CD1c-positive myeloid dendritic cell (primary cell): ENCODE results near the gene PTGR2.
"Not testable (repeated sequence)": the region's sequence is repeated elsewhere in the genome, so short reads cannot be mapped to it uniquely, and the experiment has no call there.

Experiments
- DNase-seq: peaks from one replicate; pipeline ENCODE4 v3.0.0-alpha.2; 2016; ENCODE audit errors: extremely low spot score

Gene PTGR2

GRCh38 chr14:73833034-73833433, 18.6 kb upstream of the PTGR2 start:
- DNase-seq = no peak

- no peak for DNase-seq
Measured at GRCh38 chr14:73833530-73834260, 17.9 kb upstream of the PTGR2 start.

- no peak for DNase-seq
Measured at GRCh38 chr14:73834261-73834625, 17.4 kb upstream of the PTGR2 start.

GRCh38 chr14:73838293-73839034, 13.2 kb upstream of the PTGR2 start:
- not testable (repeated sequence) for DNase-seq

- DNase-seq = no peak
Measured at GRCh38 chr14:73842201-73842600, 9.4 kb upstream of the PTGR2 start.

GRCh38 chr14:73842851-73843250, 8.8 kb upstream of the PTGR2 start:
- DNase-seq = no peak

GRCh38 chr14:73843296-73843695, 8.3 kb upstream of the PTGR2 start:
- DNase-seq = no peak

GRCh38 chr14:73846947-73847346, 4.7 kb upstream of the PTGR2 start:
- DNase-seq = no peak

- no peak for DNase-seq
Measured at GRCh38 chr14:73851000-73851399, 631 bp upstream of the PTGR2 start.

- peak; percentile 11 for DNase-seq
Measured at GRCh38 chr14:73859145-73859544, 7.5 kb downstream of the PTGR2 start.

- DNase-seq = no peak
Measured at GRCh38 chr14:73861073-73861472, 9.4 kb downstream of the PTGR2 start.

GRCh38 chr14:73862480-73862879, 10.8 kb downstream of the PTGR2 start:
- no peak for DNase-seq

GRCh38 chr14:73863209-73863608, 11.6 kb downstream of the PTGR2 start:
- DNase-seq = no peak

- no peak for DNase-seq
Measured at GRCh38 chr14:73865534-73866113, 14.0 kb downstream of the PTGR2 start.

GRCh38 chr14:73869754-73870153, 18.1 kb downstream of the PTGR2 start:
- not testable (repeated sequence) for DNase-seq

GRCh38 chr14:73870525-73871235, 19.0 kb downstream of the PTGR2 start:
- DNase-seq = no peak

GRCh38 chr14:73873660-73874059, 22.0 kb downstream of the PTGR2 start:
- DNase-seq = no peak

- no peak for DNase-seq
Measured at GRCh38 chr14:73877790-73878189, 26.2 kb downstream of the PTGR2 start.

- DNase-seq = no peak
Measured at GRCh38 chr14:73878436-73878835, 26.8 kb downstream of the PTGR2 start.

- DNase-seq = no peak
Measured at GRCh38 chr14:73879027-73879426, 27.4 kb downstream of the PTGR2 start.

- no peak for DNase-seq
Measured at GRCh38 chr14:73884438-73885190, 33.0 kb downstream of the PTGR2 start.
